ENCODE results near the gene LGALS7.

GRCh38 chr19:38805180-38805579 is 31.9 kb upstream of the LGALS7 start:
- TF ChIP-seq CTCF (IDR thresholded peaks at IDR 0.05) (no peak), EZH2 (IDR thresholded peaks at IDR 0.05) (no peak), EZH2phosphoT487 (IDR thresholded peaks at IDR 0.05) (no peak)

All from neural progenitor cell (in vitro differentiated cells).